ENCODE results near the gene USHBP1.

DNA sequence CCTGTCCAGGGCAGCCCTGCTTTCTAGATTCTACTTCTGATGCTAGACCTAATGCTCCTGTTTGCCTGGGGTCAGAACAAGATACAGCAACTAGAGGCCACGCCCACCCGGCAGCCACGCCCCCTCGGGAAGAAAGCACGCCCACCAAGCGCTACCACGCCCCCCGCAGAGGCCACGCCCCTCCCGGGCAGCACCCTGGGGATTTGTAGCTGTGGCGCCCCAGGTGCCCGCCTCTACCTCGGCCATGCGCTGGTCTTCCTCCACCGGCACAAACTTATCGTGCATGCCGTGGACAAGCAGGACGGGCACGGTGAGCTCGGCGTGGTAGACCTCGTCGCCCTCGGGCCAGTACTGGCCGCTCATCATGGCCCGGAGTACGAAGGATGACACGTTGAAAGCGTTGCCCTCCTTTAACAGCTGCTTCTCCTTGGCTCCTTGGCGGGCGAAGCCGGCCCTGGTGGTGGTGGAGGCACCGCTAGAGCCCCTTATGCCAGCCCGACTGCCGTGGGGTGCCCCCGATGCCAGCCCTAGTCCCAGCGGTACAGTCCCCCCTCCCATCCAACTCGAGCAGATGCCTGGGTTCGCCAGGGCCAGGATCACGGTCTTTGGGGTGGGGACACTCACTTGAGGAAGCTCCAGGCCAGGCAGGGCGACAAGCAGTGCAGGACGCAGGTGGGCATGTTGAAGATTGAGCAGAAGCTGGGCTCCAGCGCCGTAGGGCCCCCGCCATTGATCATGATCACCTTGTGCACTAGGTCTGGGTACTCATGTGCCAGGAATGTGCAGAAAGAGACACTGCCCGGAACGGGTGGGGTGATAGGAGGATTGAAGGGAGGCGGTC lies 29.7 kb upstream of the USHBP1 start:
- no peak for TF ChIP-seq EZH2 (IDR thresholded peaks at IDR 0.05; ENCODE audit: insufficient read depth, poor library complexity, severe bottlenecking)
- TF ChIP-seq EZH2phosphoT487 (IDR thresholded peaks at IDR 0.05; ENCODE audit: insufficient read depth, low read depth), result no peak
